Anterior cingulate cortex (tissue), 58 donors: Measurements from ENCODE around the gene MLEC.
"Not testable (repeated sequence)": the region's sequence is repeated elsewhere in the genome, so short reads cannot be mapped to it uniquely, and the experiment has no call there.

Experiments used
- DNase-seq, 58 donors: peaks; one replicate each; lab custom pipeline; 2025; lab: John Stamatoyannopoulos, UW

Gene MLEC

GRCh38 chr12:120718055-120718454, 31.1 kb downstream of the MLEC start:
- DNase-seq: no peak

GRCh38 chr12:120719072-120719471, 32.1 kb downstream of the MLEC start:
- no peak for DNase-seq

DNA sequence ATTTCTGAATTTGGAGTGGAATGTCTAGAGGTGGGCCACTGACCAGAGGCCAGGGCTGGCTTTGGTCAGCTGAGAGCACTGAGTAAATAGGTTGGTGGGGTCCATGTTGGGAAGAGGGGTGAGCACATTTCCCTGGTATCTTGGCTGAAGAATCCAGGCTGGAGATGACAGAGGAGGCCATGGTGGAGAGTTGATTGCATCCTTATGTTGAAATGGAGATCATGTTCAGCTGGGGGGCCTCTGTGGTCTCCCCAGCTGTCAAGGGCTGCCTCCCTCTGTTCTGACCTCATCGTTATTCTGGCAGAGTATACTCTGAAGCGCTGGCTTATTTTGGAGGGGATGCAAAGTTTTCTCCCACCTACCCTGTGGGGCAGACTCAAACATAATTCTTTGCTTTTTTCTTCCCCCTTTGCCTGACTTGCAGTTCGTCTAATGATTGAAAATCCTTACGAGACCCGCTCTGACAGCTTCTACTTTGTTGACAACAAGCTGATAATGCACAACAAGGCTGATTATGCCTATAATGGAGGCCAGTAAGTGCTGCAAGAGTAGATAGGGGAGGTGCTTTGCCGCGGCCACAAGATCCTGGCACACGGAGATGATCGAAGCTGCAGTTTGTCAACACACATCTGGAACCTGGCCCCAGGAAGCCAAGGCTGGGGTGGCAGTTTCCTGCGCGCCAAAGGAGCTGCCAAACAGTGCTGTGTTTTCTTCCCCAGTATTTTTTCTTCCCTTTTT, 32.7 kb downstream of the MLEC start:
- DNase-seq: no peak

DNA sequence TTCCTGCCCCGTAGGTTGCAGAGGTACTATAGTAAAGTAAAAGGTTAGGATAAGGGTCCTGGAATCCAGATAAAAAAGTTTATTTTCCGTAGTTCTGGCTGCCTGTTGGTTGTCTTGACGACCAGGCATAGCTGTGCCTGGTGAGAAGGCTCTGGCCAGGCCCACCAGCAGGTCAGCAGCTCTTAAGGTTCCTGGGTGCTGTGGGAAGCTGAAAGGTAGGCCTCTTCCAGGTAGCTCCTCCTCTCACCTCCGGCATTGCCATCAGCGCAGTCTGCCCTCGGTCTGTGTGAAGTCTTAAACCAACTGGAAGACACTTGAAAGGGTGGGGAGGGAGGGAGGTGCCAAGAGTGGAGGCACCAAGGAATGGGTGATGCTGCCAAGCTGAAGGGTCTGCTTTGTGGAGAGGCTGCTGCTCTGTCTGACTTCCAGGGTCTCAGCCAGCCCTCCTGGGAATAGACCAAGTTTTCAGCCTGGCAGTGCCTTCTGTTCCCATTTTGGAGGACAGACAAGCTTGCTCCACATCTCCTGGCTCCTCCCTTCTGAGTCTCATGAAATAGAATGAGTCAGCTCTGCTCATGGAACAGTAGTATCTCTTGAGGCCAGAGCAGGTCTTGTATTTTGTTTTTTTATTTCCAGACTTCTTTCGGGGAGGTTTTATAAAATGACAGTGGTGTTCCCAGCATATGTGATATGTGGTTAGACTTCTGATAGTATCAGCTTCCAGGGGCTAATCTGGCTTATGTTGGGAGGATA, 33.5 kb downstream of the MLEC start:
- peak in 42 of 58 donors; percentile 3 to 79 (median 29) for DNase-seq

DNA sequence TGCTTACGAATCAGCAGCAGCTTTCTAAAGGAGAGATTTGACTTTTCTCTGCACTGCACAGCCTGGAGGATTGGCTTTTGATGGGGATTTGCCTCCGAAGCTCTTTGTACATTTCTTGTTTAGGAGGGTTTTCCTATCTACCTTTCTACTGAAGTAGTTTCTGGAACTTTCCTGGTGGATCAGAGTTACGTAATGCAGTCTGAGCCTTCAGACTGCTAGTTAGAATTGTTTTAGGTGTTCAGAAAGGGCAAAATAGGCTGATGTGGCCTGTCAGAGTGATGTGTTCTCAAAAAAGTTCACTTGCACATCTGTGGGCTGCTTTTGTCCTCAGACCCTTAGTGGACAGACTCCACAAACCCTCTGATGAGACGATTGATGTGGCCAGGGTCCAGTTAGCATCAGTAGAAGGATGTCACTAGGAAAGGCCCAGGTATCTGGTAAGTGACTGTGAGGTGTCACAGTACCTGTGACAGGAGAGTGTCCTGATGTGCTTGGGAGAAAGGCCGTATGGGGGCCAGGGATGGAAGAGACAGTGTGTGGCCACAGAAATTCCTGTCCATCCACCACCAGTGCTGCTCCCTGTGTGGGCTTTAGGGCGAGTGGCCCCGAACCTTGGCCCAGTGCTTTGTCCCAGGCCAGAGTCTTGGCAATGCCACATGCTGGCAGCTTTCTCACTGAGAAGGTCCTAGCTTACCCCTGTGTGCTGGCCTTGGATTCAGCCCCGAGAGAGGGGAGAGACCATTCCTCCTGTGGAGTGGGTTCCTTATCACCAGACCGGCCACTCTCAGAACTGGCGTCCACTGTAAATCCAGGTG, 34.2 kb downstream of the MLEC start:
- DNase-seq: no peak

GRCh38 chr12:120721866-120722265, 34.9 kb downstream of the MLEC start:
- no peak for DNase-seq

GRCh38 chr12:120722784-120723183, 35.8 kb downstream of the MLEC start:
- no peak for DNase-seq

GRCh38 chr12:120724720-120725119, 37.8 kb downstream of the MLEC start:
- no peak for DNase-seq

- no peak for DNase-seq
Measured at GRCh38 chr12:120725151-120725658, 38.3 kb downstream of the MLEC start.

GRCh38 chr12:120725659-120726509, 38.9 kb downstream of the MLEC start, which contains the start of gene ACADS:
TSS of gene ACADS (plus strand) at chr12:120725826. CDS start at chr12:120725886, 60 bp downstream.
- peak in 54 of 58 donors; percentile 14 to 84 (median 66) for DNase-seq

GRCh38 chr12:120726510-120726793, 39.5 kb downstream of the MLEC start:
- no peak for DNase-seq

DNA sequence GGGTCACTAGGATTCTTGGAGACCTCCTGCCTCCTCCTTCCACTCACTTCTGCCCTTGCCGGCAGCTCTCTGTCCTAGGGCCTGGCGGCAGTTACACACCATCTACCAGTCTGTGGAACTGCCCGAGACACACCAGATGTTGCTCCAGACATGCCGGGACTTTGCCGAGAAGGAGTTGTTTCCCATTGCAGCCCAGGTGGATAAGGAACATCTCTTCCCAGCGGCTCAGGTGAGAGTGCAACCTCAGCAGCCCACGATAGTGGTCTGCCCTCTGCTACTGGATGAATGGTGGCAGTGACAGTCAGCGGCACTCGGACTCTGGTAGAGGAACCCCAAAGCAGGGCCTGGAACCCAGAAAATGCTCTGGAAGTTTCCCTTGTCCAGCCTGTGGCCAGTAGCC, 40.0 kb downstream of the MLEC start:
- DNase-seq: no peak

- not testable (repeated sequence) for DNase-seq
Measured at GRCh38 chr12:120732198-120732597, 45.2 kb downstream of the MLEC start.

DNA sequence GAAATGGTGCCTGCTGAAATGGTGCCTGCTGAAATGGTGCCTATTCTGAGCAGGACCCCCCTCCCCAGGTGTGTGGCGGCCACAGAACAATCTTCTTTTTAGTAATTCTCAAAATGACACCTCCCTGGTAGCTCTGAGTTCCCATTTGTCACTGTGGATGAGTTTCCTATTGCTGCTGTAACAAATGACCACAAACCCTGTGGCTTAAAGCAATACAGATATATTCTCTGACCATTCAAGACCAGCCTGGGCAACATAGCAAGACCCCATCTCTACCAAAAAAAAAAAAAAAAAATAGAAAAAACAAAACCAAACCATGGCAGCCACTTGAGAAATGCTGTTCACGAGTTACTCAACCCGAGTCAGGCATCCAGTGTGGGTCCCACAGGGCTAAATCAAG, 46.6 kb downstream of the MLEC start:
- DNase-seq: no peak

- no peak for DNase-seq
Measured at GRCh38 chr12:120734210-120734609, 47.3 kb downstream of the MLEC start.

DNA sequence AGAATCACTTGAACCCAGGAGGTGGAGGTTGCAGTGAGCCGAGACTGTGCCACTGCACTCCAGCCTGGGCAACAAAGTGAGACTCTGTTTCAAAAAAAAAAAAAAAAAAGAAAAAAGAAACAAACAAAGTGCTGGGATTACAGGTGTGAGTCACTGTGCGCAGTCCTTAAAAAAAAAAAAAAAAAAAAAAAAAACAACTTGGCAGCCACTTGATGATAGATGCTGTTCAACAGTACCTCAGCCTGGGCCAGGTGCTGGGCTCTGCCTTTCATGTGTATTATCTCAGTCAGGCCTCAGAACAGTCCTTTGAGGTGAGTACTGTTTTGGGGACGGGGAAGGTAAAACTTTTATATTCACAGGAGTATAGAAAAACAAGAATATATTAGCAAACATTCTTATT, 48.2 kb downstream of the MLEC start:
- DNase-seq: no peak

DNA sequence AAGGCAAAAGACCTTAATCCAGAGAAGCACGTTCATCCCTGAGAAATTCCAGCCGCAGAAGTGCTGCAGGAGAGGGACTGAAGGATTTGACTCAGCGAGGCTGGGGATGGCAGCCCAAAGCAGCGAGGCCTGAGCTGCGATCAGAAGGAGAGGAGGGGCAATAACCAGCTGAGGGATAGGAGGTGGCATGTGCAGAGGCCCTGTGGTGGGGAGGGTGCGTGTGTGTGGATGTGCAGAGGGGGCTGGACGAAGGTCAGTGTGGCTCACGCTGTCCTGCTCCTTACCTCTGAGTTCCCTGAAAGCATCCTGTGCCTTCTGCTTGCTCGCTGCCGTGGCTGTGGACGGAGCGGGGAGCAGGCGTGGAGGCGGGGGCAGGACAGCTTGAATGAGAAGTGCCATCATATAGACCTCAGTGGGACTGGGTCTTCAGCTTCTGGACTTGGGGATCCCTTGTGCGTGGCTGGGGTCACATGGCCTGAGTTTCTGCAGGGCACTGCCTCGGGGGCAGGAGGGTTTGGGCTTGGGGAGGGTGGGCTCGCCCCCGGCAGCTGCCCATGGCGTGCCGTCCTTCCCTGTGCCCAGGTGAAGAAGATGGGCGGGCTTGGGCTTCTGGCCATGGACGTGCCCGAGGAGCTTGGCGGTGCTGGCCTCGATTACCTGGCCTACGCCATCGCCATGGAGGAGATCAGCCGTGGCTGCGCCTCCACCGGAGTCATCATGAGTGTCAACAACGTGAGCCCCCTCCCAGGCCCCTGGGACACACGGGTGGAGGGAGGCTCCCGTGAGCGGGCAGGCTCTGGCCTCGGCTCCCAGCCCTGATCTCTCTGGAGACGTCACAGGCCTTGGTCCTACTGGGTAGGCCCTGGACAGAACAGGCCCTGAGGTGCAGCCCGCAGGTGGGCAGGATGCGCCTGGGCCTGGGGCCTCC, 49.7 kb downstream of the MLEC start:
- DNase-seq: no peak

DNA sequence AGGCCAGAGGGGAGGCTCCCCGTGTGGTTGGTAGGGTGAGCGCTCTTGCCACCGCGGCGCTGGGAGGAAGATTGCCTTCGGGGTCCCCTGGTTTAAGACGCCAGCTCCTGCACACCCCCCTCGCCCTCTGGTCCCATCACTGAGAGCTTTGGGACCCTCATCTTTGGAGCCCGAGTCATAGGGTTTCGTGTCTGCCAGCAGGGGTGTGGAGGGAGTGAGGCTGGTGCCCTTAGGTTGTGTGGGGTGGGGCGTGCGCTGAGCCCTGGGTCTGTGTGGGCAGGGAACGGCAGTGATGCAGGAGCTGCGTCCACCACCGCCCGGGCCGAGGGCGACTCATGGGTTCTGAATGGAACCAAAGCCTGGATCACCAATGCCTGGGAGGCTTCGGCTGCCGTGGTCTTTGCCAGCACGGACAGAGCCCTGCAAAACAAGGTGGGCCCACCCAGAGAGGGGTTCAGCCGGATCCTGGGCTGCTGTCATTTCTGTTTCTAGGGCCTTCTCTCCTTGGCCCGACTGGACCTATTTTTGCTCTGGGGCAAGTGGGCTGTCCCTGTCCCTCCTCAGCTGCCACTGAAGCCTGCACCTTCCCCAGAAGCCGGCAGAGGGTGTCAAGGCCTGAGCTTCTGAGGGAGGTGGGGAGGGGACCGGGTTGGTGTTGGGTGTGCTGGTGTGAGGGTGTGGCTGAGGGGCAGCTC, 50.8 kb downstream of the MLEC start:
- peak in 1 of 58 donors; percentile 21 for DNase-seq
